Activated CD8-positive, alpha-beta memory T cell treated with anti-CD3 and anti-CD28 coated beads, Interleukin-2, amount 50 U/mL, for 4 hours (primary cell): ENCODE results near the gene HRG.

Source experiments
- DNase-seq: peaks from one replicate; pipeline ENCODE4 v3.0.0-alpha.2; 2020

Gene HRG

DNA sequence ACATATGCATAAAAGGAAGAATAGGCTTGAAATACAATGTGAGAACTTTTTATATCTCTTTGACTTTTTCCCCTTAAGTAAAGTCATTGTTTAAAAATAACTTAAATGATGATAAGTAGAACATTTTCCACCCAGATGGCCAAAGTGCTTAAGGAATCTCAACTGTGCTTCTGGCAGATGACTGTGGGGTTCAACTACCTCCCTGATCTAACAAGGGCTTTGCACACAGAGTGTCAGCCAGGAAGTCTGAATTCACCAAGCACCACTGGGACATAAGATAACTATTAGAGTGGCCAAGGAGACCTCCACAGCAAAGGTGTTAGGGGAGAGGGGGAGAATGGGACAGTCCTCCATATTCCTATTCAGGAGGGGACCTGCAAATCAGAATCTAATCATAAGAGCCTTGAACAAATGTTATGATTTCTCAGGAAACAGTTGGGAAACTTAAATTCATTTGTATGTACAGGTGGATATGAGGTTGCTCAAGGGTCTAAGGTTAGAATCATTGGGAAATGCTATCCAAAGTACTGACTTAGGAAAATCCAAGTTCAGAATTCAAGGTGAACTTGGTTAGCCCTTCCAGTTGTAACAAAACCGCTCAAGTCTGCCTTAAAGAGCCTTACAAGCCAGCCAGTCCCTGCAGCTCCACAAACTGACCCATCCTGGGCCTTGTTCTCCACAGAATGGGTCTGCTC lies 25.9 kb upstream of the HRG start, which contains the start of gene FETUB:
Gene FETUB (plus strand): TSS at position 622 of the 695 bp plus-strand sequence. CDS start 62 bp downstream, at position 684.
- DNase-seq, result no peak

DNA sequence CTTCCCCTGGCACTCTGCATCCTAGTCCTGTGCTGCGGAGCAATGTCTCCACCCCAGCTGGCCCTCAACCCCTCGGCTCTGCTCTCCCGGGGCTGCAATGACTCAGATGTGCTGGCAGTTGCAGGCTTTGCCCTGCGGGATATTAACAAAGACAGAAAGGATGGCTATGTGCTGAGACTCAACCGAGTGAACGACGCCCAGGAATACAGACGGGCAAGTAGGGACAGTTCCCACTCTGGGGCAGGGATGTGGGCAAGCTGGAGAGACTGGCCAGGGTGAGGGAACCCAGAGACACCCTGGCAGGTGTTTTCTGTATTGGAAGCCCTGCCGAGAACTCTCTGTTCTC lies 25.4 kb upstream of the HRG start:
- DNase-seq, result no peak

DNA sequence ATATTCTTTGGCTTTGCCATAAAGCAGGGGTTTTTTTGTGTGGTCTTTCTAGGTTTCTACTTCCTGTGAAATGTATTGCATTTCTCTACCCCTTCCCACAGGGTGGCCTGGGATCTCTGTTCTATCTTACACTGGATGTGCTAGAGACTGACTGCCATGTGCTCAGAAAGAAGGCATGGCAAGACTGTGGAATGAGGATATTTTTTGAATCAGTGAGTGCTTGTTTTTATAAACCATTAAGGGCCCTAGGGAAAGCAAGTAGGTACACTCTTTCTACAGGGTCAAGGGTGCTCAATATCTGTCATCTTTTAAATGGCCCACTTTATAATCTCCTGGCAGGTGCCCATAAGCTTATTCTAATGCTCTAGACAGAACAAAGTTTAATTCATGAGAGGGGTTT lies 24.9 kb upstream of the HRG start:
- DNase-seq, result no peak

DNA sequence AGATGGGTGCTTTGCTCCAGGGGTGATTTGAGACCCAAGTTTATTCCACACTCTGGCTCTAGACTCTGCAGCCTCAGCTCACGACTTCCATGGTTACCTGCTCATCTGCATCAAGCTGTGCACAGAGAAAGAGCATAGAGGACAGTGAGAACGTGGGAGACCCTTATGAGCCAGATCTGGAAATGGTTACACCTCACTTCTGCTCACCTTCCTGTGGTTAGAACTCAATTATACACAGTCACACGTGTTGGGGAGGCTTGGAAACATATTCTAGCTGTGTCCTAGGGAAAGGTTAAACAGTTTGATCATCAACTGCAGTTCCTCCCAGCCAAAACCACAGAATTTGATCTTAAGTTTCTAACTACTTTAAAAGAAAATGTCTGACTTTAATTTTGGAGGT lies 23.8 kb upstream of the HRG start:
- DNase-seq, result no peak

DNA sequence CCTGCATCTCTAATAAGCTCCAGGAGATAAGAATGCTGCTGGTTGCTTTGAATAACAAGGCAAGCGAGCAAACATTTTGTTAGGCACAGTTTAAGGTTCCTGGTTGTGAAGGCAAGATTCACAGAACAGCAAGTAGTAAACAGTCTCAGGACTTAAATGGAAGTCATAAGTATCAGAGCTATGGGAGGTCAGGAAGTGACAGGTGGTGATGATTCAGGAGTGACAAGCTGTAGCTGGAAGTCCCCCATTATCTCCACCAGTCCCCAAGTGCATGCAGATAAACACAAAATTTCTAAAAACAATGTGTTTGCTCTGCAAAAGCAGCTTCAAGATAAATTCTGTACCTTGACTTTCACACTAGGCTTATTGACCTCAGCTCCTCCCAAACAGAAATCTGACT lies 22.3 kb upstream of the HRG start:
- DNase-seq, result no peak

DNA sequence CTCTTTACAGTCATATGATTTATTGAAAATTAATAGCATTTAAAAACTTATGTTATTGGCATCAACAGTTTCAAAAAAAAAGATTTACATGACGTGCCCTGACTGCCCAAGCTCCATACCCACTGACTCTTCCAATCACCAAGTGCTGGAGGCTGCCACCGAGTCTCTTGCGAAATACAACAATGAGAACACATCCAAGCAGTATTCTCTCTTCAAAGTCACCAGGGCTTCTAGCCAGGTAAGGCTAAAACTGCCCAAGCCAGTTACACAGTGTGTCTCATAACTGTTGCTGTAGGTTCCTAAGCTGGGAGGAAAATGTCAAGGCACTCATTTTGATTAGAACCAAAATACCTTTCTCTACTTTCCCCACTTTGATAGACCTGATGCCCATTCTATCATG lies 21.1 kb upstream of the HRG start:
- no peak for DNase-seq

DNA sequence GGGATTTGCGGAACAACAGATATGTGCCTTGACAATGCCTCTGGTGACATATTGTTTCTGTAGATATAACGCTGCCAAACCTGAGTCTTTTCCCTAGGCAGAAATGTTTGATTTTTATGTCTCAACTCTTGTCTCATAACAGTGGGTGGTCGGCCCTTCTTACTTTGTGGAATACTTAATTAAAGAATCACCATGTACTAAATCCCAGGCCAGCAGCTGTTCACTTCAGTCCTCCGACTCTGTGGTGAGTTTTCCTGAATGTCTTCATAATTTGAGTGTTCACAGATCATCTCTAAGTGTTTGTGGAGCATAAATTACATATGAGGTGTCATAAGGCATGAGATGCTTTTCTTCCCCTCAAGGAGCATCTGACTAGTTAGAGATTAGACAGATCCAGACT lies 19.7 kb upstream of the HRG start:
- no peak for DNase-seq

DNA sequence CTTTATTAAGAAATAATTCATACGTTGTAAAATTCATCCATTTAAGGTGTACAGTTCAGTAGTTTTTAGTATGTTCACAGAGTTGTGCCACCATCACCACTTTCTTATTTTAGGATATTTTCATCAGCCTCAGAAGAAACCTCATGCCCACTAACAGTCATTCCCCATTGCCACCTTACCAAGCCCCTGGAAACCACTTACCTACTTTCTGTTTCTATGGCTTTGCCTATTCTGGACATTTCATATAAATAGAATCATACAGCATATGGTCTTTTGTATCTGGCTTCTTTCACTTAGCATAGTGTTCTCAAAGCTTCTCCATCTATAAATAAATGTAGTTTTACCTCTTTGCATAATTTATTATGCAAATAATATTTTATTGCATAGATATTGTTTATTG lies 19.0 kb upstream of the HRG start:
- DNase-seq, result no peak

DNA sequence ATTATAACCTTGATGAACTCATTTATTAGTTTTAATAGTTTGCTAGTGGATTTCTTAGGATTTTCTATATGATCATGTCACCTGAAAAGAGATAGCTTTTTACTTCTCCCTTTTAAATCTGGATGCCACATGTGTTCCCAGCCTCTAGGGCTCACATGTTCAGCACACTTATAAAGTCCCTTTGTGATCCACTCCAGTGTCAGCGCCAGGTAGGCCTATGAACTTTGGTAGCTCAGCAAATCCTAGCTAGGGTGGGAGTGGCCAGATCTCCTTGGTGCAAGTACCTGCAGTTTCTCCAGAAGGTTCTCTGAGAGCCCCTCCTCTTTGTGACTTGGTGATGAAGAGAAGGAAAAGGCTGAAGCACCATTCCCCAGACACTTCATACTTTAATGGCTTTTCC lies 17.0 kb upstream of the HRG start:
- DNase-seq, result no peak

DNA sequence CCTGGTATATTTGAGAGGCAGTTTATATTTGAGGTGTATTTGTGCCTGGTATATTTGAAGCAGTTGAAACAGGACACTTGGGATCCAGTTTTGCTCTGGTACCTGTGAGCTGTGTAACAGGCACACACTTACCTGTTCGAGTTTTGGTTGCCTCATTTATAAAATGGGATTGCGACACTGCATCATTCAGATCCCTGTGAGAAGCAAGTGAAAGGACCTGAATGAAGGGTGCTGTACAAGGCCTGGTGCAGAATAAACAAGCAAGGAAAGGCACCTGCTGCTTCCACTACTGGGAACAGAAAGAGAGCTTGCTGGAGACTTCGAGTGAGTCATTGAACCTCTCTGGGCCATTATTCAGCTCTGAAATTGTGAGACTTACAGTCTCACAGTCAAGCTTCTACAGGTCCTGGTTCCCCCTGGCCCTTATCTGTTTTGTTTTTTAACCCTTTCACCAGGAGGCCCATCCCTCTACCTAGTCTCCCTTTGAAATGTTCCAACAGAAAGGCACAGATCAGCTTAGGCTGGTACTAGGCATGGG lies 14.1 kb upstream of the HRG start:
- no peak for DNase-seq

DNA sequence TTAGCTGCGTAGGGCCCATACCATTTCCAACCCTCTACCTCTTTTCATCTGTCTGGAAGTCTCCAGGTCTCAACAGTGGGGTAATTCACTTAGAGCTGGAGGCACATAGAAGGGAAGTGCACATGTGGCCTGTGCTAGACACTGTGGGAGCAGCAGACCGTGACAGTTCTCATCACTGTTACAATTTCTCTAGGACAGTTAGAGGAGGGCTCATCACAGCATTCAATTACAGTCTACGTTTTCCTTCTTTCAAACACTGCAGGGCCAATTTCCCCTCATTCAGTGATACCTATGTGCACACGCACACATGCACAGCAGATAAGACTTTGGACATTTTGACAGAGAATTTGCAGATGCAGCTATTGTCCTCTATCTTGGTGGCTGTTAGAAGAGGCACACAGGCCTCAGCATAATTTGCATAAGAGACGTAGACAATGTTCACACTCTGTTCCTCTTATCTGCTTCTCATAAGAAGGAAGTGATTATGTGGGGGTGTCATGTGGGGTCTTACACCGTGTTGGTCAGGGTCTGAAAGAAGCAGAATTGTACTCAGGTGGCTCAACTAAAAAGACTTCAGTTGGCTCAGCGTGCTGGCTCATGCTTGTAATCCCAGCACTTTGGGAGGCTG lies 12.6 kb upstream of the HRG start:
- no peak for DNase-seq

DNA sequence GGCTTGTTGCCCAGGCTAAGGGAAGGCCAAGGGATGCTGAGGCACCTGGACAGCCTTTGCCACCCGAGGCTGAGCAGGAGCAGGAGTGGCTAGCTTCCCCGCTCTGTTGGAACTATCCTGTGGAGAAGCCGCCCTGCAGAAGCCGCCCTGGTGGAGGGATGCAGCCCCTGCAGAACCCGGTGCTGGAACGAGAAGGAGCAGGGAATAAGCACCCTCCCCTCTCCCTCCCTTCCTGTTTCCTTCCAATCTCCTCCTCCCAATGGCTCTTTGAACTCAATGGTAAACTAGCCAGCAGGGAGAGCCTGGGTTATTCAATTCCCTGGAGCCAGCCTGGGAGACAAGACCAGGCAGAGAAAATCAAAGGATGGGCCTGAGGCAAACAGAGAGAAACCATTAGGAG lies 11.8 kb upstream of the HRG start:
- no peak for DNase-seq

DNA sequence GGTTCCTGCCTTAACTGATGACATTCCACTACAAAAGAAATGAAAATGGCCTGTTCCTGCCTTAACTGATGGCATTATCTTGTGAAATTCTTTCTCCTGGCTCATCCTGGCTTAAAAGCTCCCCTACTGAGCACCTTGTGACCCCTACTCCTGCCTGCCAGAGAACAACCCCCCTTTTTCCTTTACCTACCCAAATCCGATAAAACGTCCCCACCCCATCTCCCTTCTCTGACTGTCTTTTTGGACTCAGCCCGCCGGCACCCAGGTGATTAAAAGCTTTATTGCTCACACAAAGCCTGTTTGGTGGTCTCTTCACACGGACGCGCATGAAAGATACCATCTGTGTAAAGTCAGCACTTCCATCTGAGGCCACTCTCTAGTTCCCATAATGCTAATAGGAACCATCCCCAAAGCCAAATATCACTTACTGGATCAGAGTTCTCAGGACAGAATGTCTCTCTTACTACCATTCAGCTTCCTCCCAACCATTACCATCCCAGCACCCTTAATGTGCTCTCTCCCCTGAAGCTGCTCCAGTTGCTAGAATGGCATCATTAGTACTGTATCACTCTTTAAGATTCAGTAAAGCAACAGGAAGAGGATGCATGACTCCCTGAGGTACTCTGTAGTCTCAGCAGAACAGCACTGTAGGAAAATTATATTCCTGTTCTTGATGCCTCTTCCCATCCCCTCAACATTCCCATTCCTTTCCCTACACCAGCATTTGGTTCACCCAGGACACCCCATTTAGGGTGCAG lies 2.3 kb upstream of the HRG start:
- no peak for DNase-seq

DNA sequence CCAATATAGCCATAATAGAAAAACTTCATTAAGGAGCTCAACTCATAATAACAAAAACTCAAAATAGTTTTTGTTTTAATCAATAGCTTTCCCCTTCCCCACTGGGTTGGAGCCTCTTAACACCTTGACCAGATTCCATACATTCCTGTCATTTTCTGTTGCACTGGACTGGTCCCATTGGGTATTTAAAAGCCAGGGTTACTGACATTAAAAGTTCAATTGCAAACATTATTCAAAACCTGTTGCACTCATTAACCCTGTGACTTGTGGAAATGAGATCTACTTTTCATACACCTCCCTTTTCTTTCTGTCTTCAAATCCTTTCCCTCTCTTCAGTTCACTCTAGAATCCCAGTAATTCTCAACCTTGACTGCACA lies 1.7 kb upstream of the HRG start:
- no peak for DNase-seq

DNA sequence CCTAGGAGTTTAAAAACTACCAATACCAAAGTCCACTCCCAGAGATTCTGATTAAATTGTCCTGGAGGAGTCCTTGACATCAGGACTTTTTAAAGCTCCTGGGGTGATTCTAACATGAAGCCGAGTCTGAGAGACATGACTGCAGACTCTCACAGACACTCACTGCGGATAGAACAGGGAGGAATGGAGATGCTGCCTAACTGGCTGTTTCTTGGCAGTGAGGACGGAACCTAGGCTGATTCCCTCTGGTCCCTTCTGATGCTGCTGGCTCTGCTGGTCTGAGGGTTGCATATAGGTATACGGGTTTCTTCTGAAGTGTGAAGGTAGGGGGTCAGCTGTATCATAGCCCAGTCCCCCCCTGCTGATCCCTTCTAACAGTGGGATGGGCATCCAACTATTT lies 1.3 kb upstream of the HRG start:
- no peak for DNase-seq

DNA sequence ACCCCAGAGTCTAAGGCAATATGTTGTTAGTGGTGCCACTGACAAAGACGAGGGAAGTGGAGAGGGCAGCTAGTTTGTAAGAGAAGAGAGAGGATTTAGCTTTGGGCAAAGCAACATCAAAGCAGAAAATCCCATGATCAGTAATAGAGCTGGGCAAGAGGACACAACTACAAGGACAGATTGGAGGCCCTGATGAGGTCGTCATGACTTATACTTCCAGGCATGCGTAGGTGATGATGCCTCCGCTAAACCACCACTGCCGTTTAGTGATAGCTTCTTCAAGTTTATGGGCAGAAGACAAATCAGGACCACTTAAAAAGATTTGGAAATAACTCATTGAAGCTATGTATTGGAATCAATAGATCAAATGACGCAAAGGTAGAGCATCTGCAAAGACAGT lies 2.6 kb downstream of the HRG start:
- no peak for DNase-seq

DNA sequence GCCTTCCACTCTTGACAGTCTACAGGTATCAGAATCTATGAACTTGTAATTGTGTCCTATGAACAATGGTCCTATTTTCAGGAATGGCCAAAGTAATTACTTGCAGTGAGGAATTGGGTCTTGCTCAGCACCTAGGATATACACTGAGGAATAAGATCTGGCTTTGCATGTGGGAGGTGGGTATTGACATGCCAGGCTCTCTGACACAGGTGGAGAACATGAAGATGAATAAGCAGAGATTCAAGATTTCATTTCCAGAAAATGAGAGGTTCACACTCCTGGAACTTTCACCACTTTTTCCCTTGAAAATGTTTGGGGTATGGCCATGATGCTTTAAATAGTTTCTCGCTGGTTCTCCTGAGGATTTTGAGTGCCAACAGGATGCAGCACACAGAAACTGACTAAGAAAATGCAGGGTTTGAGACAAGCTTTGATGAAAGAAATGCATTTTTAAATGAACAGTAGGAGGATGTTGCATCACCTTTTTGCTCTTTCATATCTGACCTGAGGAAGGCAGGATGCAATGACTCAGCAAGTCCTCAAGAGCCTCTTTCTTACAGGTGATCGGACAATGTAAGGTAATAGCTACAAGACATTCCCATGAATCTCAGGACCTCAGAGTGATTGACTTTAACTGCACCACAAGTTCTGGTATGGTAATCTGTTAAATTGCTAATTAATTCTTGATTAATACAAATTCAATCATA lies 3.7 kb downstream of the HRG start:
- DNase-seq, result no peak

DNA sequence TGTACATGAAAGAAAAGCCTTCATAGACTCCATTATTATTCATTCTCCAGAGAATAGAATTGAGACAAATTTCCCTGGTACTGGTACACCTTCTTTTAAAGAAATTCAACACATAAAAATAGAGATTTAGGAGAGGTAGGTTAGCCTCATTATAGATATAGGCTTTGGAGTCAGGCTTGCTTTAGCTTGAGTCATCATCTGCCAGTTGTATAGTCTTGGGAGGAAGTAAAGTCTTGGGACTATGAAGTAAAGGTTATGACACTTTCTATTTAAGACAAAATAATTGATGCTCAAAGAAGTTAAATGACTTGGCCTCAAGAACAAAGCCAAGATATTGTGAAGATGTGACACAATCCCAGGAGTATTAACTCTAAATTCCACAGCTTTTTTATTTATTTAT lies 4.3 kb downstream of the HRG start:
- DNase-seq, result no peak

DNA sequence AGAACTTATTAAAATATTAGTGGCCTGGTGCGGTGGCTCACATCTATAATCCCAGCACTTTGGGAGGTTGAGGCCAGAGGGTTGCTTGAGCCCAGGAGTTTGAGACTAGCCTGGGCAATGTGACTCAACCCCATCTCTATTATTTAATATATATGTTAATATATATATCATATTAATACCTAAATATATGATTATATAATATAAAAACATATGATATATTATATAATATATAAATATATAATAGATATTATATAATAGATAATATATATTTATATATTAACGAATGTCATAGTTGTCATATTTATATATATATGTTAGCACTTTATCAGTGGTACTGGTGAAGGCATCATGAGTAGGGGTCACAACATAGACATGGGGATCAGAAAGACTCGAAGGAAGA lies 5.2 kb downstream of the HRG start:
- DNase-seq, result no peak

DNA sequence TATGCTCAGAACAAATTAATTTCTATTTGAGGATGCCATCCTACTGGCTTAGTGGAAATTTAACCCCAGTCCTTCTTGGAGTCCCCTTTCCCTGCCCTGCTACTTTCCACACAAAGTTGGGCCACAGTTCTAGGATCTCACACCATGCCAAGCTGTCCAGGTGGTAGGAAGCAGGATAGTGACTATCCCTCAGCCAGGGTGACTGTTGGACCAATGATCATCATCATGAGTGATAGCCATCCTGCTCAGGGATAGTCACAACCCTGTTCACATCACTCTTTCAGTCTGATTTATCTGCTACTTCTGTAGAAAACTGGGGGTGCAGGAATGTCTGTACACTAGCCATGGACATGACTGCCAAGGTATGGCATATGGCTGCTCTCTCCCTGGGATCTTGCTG lies 12.8 kb downstream of the HRG start:
- DNase-seq, result no peak

DNA sequence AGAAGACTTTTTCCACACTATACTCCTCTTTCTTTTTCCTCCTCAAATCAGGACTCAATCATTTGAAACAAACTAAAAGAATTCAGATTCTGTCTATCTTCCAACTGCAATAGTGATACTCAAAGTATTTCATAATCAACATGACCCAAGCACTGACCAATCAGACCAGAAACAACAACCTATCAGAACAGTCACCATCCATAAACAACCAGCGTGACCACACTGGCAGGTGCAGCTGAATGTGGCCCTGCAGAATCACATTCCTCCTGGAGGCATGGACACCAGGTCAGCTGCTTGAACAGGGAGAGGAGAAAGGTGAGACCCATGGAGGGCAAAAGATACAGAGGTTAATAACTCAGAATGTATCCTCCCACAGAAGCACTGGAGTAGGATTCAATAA lies 13.3 kb downstream of the HRG start:
- DNase-seq, result no peak

DNA sequence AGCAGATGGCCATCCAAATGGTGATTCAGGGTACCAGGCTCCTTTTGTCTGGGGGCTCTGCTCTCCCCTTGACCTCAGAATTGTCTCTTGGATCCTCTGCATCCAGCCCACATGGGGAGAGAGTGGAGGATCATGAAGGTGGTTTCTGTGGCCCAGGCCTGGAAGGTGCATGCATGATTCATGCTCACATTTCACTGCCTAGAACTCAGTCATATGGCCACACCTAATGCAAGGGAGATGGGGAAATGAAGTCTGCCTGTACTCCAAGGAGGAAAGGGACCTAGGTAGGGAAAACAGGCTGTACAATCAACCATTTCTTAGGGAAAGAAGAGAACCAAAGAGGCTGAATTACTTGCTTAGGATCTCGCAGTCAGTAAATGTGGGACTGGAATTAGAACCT lies 15.1 kb downstream of the HRG start:
- DNase-seq, result no peak

DNA sequence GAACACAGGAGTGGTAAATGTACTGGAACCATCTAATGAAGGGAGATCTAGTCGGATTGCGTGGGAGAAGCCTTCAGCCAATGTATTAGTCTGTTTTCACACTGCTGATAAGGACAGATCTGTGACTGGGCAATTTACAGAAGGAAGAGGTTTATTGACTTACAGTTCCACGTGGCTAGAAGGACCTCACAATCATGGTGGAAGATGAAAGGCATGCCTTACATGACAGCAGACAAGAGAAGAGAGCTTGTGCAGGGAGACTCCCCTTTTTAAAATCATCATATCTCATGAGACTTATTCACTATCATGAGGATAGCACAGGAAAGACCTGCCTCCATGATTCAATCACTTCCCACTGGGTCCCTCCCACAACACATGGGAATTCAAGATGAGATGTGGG lies 17.0 kb downstream of the HRG start:
- no peak for DNase-seq

DNA sequence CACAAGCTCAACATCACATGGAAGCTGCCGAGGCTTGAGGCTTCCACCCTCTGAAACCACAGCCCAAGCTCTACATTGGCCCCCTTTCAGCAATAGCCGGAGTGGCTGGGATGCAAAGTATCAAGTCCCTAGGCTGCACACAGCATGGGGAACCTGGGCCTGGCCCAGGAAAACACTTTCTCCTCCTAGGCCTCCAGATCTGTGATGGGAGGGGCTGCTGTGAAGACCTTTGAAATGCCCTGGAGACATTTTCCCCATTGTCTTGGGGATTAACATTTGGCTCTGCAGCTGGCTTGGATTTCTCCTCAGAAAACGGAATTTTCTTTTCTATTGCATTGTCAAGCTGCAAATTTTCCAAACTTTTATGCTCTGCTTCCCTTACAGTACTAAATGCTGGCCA lies 18.2 kb downstream of the HRG start:
- DNase-seq, result no peak
